Ovary (tissue), 3 donors: ENCODE data around the gene ANKRD34C.

Experiments
- CTCF ChIP-seq, 3 donors: fragments of 450-650 bp in 2 of 3; fragments of 200-600 bp in 1 of 3; IDR thresholded peaks; one replicate each; pipeline versions ENCODE4 v1.5.1 to v1.8.0; 2016 to 2022; ENCODE audit warnings: antibody characterized with exemption in 3 of 3, mild to moderate bottlenecking in 1 of 3
- EP300 ChIP-seq: sonication (generic); formaldehyde crosslinking; IDR thresholded peaks from one replicate; pipeline ENCODE4 v1.6.1; 2017; ENCODE audit warnings: antibody characterized with exemption
- POLR2A ChIP-seq: fragments of 450-650 bp; IDR thresholded peaks from one replicate; pipeline ENCODE4 v1.6.1; 2017; ENCODE audit warnings: antibody characterized with exemption, mild to moderate bottlenecking, moderate library complexity
- donor health status: DM: no; HTN: no; CAD: no.

GRCh38 chr15:79322306-79322705, 39.8 kb downstream of the ANKRD34C start:
- TF ChIP-seq CTCF (IDR thresholded peaks at IDR 0.05) (no peak), POLR2A (no peak), EP300 (no peak)
